ENCODE measurements around the gene UMODL1. TPM values are rescaled to one million over a fixed set of nuclear protein-coding genes. Genes with fewer than 3 reads are reported as not detected.

UMODL1 gene
- total and polyA plus RNA-seq, 10 of the 15 experiments (the other 5 are each of a cell fraction or from before 2014, with no cell fraction given) = 0.01 to 0.11 (median 0.03) TPM; not detected in 5

DNA sequence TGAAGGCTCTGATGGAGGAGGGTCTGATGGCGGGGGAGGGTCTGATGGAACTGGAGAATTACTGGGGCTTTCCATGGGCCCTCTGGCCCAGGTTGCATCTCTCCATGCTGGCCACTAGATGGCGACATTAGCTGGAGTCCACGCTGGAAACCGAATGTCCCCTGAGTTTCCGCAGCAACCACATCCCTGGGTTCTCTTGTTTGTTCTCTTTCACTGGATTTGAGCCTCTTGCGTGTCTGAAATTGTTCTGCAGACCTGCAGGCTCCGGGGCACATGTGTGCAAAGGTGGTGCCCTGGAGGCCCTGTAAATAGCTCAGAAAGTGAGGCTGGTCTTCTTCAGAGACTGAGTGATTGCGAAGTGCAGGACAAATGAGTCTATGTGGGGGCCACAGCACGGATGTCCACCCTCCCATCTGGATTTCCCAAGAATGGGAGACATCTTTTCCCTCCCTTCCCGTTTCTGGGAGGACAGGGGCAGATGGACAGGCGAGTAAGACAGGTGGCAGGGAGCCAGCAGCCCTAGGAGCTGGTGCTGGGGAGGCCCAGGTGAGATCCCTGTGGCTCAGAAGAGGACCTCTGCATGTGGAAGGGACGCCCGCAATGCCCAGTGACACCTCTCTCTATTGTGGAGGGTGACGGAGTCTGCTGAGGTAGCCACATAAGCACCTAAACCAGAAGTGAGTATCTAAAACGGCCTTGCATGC is 74.6 kb downstream of the UMODL1 start (continued):
- no peak for TF ChIP-seq SUPT20H (IDR thresholded peaks at IDR 0.05; ENCODE audit: borderline replicate concordance, control insufficient read depth, low read depth, low read length)
- no peak for TF ChIP-seq MEF2B (IDR thresholded peaks at IDR 0.05; ENCODE audit: partially characterized antibody, poor library complexity, severe bottlenecking)
- no peak for TF ChIP-seq CHD2 (IDR thresholded peaks at IDR 0.05; ENCODE audit: borderline replicate concordance, low read depth, low read length)
- TF ChIP-seq, protein P1, sequence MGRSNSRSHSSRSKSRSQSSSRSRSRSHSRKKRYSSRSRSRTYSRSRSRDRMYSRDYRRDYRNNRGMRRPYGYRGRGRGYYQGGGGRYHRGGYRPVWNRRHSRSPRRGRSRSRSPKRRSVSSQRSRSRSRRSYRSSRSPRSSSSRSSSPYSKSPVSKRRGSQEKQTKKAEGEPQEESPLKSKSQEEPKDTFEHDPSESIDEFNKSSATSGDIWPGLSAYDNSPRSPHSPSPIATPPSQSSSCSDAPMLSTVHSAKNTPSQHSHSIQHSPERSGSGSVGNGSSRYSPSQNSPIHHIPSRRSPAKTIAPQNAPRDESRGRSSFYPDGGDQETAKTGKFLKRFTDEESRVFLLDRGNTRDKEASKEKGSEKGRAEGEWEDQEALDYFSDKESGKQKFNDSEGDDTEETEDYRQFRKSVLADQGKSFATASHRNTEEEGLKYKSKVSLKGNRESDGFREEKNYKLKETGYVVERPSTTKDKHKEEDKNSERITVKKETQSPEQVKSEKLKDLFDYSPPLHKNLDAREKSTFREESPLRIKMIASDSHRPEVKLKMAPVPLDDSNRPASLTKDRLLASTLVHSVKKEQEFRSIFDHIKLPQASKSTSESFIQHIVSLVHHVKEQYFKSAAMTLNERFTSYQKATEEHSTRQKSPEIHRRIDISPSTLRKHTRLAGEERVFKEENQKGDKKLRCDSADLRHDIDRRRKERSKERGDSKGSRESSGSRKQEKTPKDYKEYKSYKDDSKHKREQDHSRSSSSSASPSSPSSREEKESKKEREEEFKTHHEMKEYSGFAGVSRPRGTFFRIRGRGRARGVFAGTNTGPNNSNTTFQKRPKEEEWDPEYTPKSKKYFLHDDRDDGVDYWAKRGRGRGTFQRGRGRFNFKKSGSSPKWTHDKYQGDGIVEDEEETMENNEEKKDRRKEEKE (IDR thresholded peaks at IDR 0.05) = no peak
- TF ChIP-seq POU2F2 (IDR thresholded peaks at IDR 0.05; ENCODE audit: borderline replicate concordance, low read depth, low read length) = 0 out of 3 replicates have a peak, but pooled peaks have one; percentile 54

DNA sequence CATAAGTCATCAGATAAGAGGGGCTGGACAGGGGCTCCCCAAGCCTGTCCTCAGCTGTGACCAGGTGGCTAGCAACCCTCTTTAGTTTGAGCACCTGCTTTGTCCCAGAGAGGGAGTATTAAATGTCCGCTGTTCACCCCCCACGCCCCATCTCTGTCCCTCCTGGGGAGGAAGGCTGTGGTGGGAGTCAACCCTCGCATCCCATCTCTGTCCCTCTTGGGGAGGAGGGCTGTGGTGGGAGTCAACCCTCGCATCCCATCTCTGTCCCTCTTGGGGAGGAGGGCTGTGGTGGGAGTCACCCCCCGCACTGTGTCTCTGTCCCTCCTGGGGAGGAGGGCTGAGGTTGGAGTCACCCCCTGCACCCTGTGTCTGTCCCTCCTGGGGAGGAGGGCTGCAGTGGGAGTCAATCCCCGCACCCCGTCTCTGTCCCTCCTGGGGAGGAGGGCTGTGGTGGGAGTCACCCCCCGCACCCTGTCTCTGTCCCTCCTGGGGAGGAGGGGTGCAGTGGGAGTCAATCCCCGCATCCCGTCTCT is 75.2 kb downstream of the UMODL1 start:
- RAD21 ChIA-PET (ENCODE audit: unreplicated experiment) = interaction anchor here (1.0 to 2.8 kb wide), 13 partner anchors 16 to 390 kb away, joined by 3 to 68 read pairs (median 7); no protein-coding TSS in a partner anchor

More for the DNA sequence above, 75.2 kb downstream of the UMODL1 start:
- no peaks in the 10 kb centered on the region; a peak in 1 of 4 replicates for H3K36me3 ChIP-seq (ENCODE audit: control insufficient read depth in 2 of 2, insufficient read depth in 2 of 2, low read length in 1 of 2)
- H3K4me2 ChIP-seq (ENCODE audit: control insufficient read depth, insufficient read depth) = no peak overlapping the region
- FAIRE-seq (no peak), DNase-seq (ENCODE audit: low read depth, low spot score) (no peak), ATAC-seq (no peak; the same call in 2 of the 3 replicates)
- H3K27me3 ChIP-seq (replicated peaks in 1 of 2; ENCODE audit: control insufficient read depth in 2 of 2, insufficient read depth in 2 of 2, low read length in 1 of 2) = no peaks in the 10 kb centered on the region
- no peaks in the 10 kb centered on the region for H3K9me3 ChIP-seq (replicated peaks; ENCODE audit: control insufficient read depth, insufficient read depth, low read length)
- SMC1A ChIA-PET (ENCODE audit: uncharacterized antibody, unreplicated experiment) = interaction anchor here (0.6 to 2.2 kb wide), 18 partner anchors 7 to 390 kb away, joined by 3 to 71 read pairs (median 5); no protein-coding TSS in a partner anchor
- no peaks in the 10 kb centered on the region for H4K20me1 ChIP-seq (ENCODE audit: control insufficient read depth, insufficient read depth)
- POLR2A ChIA-PET = no interaction called here
- no peaks in the 10 kb centered on the region for H3K79me2 ChIP-seq (ENCODE audit: control insufficient read depth, insufficient read depth, low read length)
- H2AFZ ChIP-seq (ENCODE audit: control insufficient read depth, low read depth, low read length) = no peak overlapping the region
- TF ChIP-seq YBX1 (IDR thresholded peaks at IDR 0.05) = no peak
- no peak for TF ChIP-seq ZNF274 (IDR thresholded peaks at IDR 0.05; ENCODE audit: insufficient read depth, insufficient read length)
- TF ChIP-seq NR2C1 (IDR thresholded peaks at IDR 0.05) = no peak
- no peak for TF ChIP-seq CBX5 (IDR thresholded peaks at IDR 0.05; ENCODE audit: low read depth)
- H3K4me1 ChIP-seq (ENCODE audit: control insufficient read depth, insufficient read depth, low read length) = no peaks in the 10 kb centered on the region
- in situ Hi-C loops (cut with MboI) (loop anchor here (5.0 to 10.0 kb wide), 3 partner anchors 306 to 678 kb away; no protein-coding TSS in a partner anchor), intact Hi-C loops (cut with micrococcal nuclease; ENCODE audit: unreplicated experiment) (loop anchor here (10.0 kb wide), 1 partner anchor 668 kb away; no protein-coding TSS in a partner anchor)
- H3K4me3 ChIP-seq = no peak overlapping the region
- H3K27ac ChIP-seq (ENCODE audit: control insufficient read depth, insufficient read depth) = no peak overlapping the region
- 63% methylated on average over 10 of the region's 10 CpGs for WGBS (ENCODE audit: insufficient coverage, insufficient replicate concordance, low lambda C conversion rate, missing lambda C conversion rate)
- no TSS peak for BruUV-seq (replicated peaks)
- no peak overlapping the region for H3K9ac ChIP-seq (ENCODE audit: control insufficient read depth, insufficient read depth, low read length)
- CTCF ChIA-PET = interaction anchor here (0.6 to 2.2 kb wide), 39 partner anchors 7 to 682 kb away, joined by 3 to 83 read pairs (median 7); partner anchors contain the start of gene TFF1

Measured in GM12878 (cell line).